Mucosa of rectum (tissue), 2 donors: ENCODE measurements around the gene MYDGF.

Experiments used
- H3K27ac ChIP-seq, 2 donors: one replicate each; pipeline ENCODE4 v1.7.0; 2013; ENCODE audit warnings: inconsistent platforms in 2 of 2, low read depth in 2 of 2, low read length in 2 of 2
- H3K27me3 ChIP-seq, 2 donors: one replicate each; pipeline ENCODE4 v1.7.0; 2013; ENCODE audit warnings: low read length in 2 of 2; ENCODE audit not compliant: control insufficient read depth in 2 of 2, insufficient read depth in 2 of 2
- H3K36me3 ChIP-seq, 2 donors: one replicate each; pipeline ENCODE4 v1.7.0; 2013; ENCODE audit warnings: low read length in 2 of 2; ENCODE audit not compliant: control insufficient read depth in 2 of 2, insufficient read depth in 2 of 2
- H3K4me1 ChIP-seq, 2 donors: one replicate each; pipeline ENCODE4 v1.7.0; 2013; ENCODE audit warnings: low read length in 2 of 2, mild to moderate bottlenecking in 1 of 2; ENCODE audit not compliant: control insufficient read depth in 2 of 2, insufficient read depth in 2 of 2
- H3K4me3 ChIP-seq, 2 donors: one replicate each; pipeline ENCODE4 v1.7.0; 2013; ENCODE audit warnings: low read length in 2 of 2
- H3K9ac ChIP-seq, 2 donors: one replicate each; pipeline ENCODE4 v1.7.0; 2013; ENCODE audit warnings: low read length in 2 of 2, low read depth in 1 of 2, mild to moderate bottlenecking in 1 of 2
- H3K9me3 ChIP-seq, 2 donors: one replicate each; pipeline ENCODE4 v1.7.0; 2013; ENCODE audit warnings: low read length in 2 of 2; ENCODE audit not compliant: control insufficient read depth in 2 of 2
- donor health status: healthy.
- donor health status: Normal muscosa, but diverticular disease.

Gene MYDGF

GRCh38 chr19:4660993-4661392 lies 9.1 kb downstream of the MYDGF start:
- no peaks in the 10 kb centered on the region for H3K9me3 ChIP-seq
- no peak overlapping the region for H3K9ac ChIP-seq
- H3K4me3 ChIP-seq: no peak overlapping the region
- peaks cover 5 to 14% of the 10 kb centered on the region in 2 donors for H3K4me1 ChIP-seq
- no peaks in the 10 kb centered on the region for H3K27me3 ChIP-seq
- peaks cover 28 to 58% of the 10 kb centered on the region in 2 donors for H3K36me3 ChIP-seq
- H3K27ac ChIP-seq: no peak overlapping the region

- Histone ChIP-seq H3K4me3 (no peak overlapping the region), H3K9me3 (no peaks in the 10 kb centered on the region), H3K4me1 (peaks cover 5 to 14% of the 10 kb centered on the region in 2 donors), H3K9ac (no peak overlapping the region), H3K27me3 (no peaks in the 10 kb centered on the region), H3K36me3 (peaks cover 28 to 59% of the 10 kb centered on the region in 2 donors), H3K27ac (no peak overlapping the region)
Measured at GRCh38 chr19:4660181-4660791, 9.9 kb downstream of the MYDGF start.

- peaks cover 23 to 52% of the 10 kb centered on the region in 2 donors for H3K36me3 ChIP-seq
- peaks cover 5 to 14% of the 10 kb centered on the region in 2 donors for H3K4me1 ChIP-seq
- H3K9ac ChIP-seq: no peak overlapping the region
- H3K27me3 ChIP-seq: no peaks in the 10 kb centered on the region
- no peak overlapping the region for H3K27ac ChIP-seq
- no peak overlapping the region for H3K4me3 ChIP-seq
- no peaks in the 10 kb centered on the region for H3K9me3 ChIP-seq
Measured at GRCh38 chr19:4657835-4658234, 12.3 kb downstream of the MYDGF start.

- Histone ChIP-seq H3K36me3 (peaks cover 20 to 46% of the 10 kb centered on the region in 2 donors), H3K27me3 (no peaks in the 10 kb centered on the region), H3K4me3 (no peak overlapping the region), H3K27ac (no peak overlapping the region), H3K4me1 (peaks cover 2 to 8% of the 10 kb centered on the region in 2 donors), H3K9me3 (no peaks in the 10 kb centered on the region), H3K9ac (no peak overlapping the region)
Measured at GRCh38 chr19:4657262-4657661, 12.9 kb downstream of the MYDGF start.

- Histone ChIP-seq H3K27ac (no peak overlapping the region), H3K9ac (no peak overlapping the region), H3K4me1 (no peaks in the 10 kb centered on the region), H3K36me3 (peaks cover 20 to 49% of the 10 kb centered on the region in 2 donors), H3K9me3 (no peaks in the 10 kb centered on the region), H3K27me3 (no peaks in the 10 kb centered on the region), H3K4me3 (no peak overlapping the region)
Measured at GRCh38 chr19:4656102-4656501, 14.0 kb downstream of the MYDGF start.

GRCh38 chr19:4654437-4655361 lies 15.4 kb downstream of the MYDGF start:
- no peak overlapping the region for H3K9ac ChIP-seq

GRCh38 chr19:4653793-4654436 lies 16.2 kb downstream of the MYDGF start:
- Histone ChIP-seq H3K27me3 (no peaks in the 10 kb centered on the region), H3K36me3 (peaks cover 12 to 41% of the 10 kb centered on the region in 2 donors)

More at GRCh38 chr19:4654437-4655361, 15.4 kb downstream of the MYDGF start:
- Histone ChIP-seq H3K4me1 (no peaks in the 10 kb centered on the region), H3K36me3 (peaks cover 16 to 41% of the 10 kb centered on the region in 2 donors), H3K4me3 (no peak overlapping the region), H3K27ac (no peak overlapping the region), H3K27me3 (no peaks in the 10 kb centered on the region), H3K9me3 (no peaks in the 10 kb centered on the region)

GRCh38 chr19:4652075-4652474 lies 18.1 kb downstream of the MYDGF start:
- peaks cover 0 to 25% of the 10 kb centered on the region in 2 donors for H3K36me3 ChIP-seq
- no peaks in the 10 kb centered on the region for H3K9me3 ChIP-seq
- peaks cover 0 to 4% of the 10 kb centered on the region in 2 donors for H3K4me1 ChIP-seq
- H3K27me3 ChIP-seq: no peaks in the 10 kb centered on the region
- H3K9ac ChIP-seq: no peak overlapping the region
- no peak overlapping the region for H3K27ac ChIP-seq
- H3K4me3 ChIP-seq: no peak overlapping the region

More at GRCh38 chr19:4653793-4654436, 16.2 kb downstream of the MYDGF start:
- Histone ChIP-seq H3K4me3 (no peak overlapping the region), H3K4me1 (no peaks in the 10 kb centered on the region), H3K9me3 (no peaks in the 10 kb centered on the region), H3K27ac (no peak overlapping the region), H3K9ac (no peak overlapping the region)

GRCh38 chr19:4650159-4650558 lies 20.0 kb downstream of the MYDGF start:
- no peak overlapping the region for H3K4me3 ChIP-seq
- H3K9ac ChIP-seq: no peak overlapping the region
- H3K27me3 ChIP-seq: no peaks in the 10 kb centered on the region
- H3K27ac ChIP-seq: no peak overlapping the region
- H3K4me1 ChIP-seq: peaks cover 0 to 4% of the 10 kb centered on the region in 2 donors
- no peaks in the 10 kb centered on the region for H3K9me3 ChIP-seq
- H3K36me3 ChIP-seq: peaks cover 0 to 16% of the 10 kb centered on the region in 2 donors
